C4-2B (cell line): ENCODE measurements around the gene PDLIM1.

ENCODE experiments used
- H3K27ac ChIP-seq: fragments of 450-650 bp; 2 replicates; pipeline ENCODE4 v1.5.1; 2017
- CTCF ChIP-seq: fragments of 450-650 bp; conservative IDR thresholded peaks from 2 replicates; pipeline ENCODE4 v1.5.1; 2017; ENCODE audit warnings: mild to moderate bottlenecking
- ZFX ChIP-seq: fragments of 450-650 bp; IDR thresholded peaks from 2 replicates; pipeline ENCODE4 v1.6.1; 2017

The PDLIM1 gene

GRCh38 chr10:95290461-95291364 lies at the start of gene PDLIM1:
Gene PDLIM1 (minus strand): TSS chr10:95291003. CDS start chr10:95290915, 88 bp downstream.
- peak; percentile 48; the same call in 1 of the 2 replicates for TF ChIP-seq ZFX
- TF ChIP-seq CTCF, result no peak; the same call in 1 of the 2 replicates
- H3K27ac ChIP-seq, result peak within 1 kb of the TSS; percentile 76

- H3K27ac ChIP-seq, result no peak overlapping the region
- TF ChIP-seq ZFX, result no peak
- no peak for TF ChIP-seq CTCF
Measured at GRCh38 chr10:95339863-95340262, 49.1 kb upstream of the PDLIM1 start.

GRCh38 chr10:95337423-95338160 lies 46.8 kb upstream of the PDLIM1 start:
- TF ChIP-seq CTCF (no peak), ZFX (no peak)
- no peak overlapping the region for H3K27ac ChIP-seq

- TF ChIP-seq ZFX (no peak), CTCF (no peak)
- H3K27ac ChIP-seq, result no peak overlapping the region
Measured at GRCh38 chr10:95336702-95337101, 45.9 kb upstream of the PDLIM1 start.

- H3K27ac ChIP-seq, result no peak overlapping the region
- TF ChIP-seq ZFX (no peak), CTCF (no peak)
Measured at GRCh38 chr10:95335933-95336699, 45.3 kb upstream of the PDLIM1 start.

- TF ChIP-seq CTCF, result no peak
- no peak for TF ChIP-seq ZFX
- H3K27ac ChIP-seq, result peak overlapping the region; percentile 3; the same call in 1 of the 2 replicates
Measured at GRCh38 chr10:95334805-95335144, 44.0 kb upstream of the PDLIM1 start.
